Stimulated activated CD8-positive, alpha-beta memory T cell treated with anti-CD3 and anti-CD28 coated beads, Interleukin-15, amount 100 ng/mL, for 24 hours (primary cell): ENCODE data around the gene COPS9.

Experiments used
- DNase-seq: peaks from one replicate; pipeline ENCODE4 v3.0.0-alpha.2; 2020; ENCODE audit warnings: low read depth

The COPS9 gene

DNA sequence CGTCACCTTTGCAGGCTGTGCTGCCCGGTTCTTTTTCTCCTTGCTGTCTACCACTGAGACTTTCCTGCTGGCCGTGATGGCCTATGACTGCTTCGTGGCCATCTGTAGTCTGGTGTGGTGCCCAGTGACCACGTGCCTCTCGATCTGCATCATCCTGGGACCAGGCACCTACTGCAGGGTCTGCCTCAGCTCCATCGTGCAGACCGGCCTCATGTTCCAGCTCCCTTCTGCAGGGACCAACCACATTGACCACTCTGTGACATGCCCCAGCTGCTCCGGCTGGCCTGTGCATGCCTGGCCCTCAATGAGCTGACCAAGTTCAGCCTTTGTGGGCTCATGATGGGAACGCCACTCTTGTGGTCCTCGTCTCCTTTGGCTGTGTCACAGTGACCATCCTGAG lies 26.7 kb downstream of the COPS9 start:
- DNase-seq, result no peak

DNA sequence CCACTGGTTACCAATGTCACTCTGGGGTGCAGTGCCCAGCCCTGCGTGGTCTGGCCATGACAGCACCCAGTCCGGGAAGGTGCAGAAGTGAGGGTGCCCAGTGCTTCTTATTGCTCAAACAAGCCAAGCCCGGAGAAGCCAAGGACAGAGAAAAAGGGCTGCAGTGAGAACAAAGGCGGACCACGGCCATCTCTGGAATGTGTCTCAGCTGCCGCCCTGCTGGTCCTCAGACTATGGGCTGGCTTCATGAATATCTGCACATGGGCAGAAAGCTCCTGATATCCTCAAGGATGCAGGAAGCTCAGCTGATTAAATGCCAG lies 28.7 kb downstream of the COPS9 start:
- no peak for DNase-seq

DNA sequence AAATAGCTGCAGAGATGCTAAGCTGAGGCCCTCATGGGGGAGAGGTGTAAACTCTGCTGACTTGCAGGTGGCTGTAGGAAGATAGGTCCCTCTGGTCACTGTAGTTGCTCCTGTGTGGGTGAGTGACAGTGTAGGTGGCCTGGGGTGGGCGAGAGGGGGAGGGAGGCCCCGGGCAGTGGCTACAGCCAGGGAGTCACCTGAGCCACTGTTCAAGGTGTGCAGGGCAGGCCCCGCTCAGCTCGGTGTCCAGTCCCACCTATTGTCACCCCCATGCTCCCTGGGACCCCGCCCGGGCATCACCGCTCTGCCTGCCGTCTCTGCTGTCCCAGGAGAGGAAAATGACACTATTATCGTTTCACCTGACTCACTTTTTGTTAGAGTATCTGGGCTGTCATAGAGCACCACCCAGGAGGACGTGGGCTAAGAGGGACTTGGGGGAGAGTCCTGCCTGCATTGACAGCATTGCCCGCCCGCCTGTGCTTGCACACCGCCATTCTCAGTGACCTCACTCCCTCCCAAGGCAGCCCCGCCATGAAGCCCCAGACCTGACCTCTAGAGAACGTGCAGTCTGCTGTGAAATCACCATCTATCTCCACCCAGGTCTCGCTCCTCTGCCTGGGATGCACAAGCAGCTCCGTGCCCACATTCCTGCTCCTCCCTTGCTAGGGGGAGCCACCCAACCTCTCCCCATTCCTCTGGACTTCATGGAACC lies 29.2 kb downstream of the COPS9 start:
- DNase-seq, result no peak

DNA sequence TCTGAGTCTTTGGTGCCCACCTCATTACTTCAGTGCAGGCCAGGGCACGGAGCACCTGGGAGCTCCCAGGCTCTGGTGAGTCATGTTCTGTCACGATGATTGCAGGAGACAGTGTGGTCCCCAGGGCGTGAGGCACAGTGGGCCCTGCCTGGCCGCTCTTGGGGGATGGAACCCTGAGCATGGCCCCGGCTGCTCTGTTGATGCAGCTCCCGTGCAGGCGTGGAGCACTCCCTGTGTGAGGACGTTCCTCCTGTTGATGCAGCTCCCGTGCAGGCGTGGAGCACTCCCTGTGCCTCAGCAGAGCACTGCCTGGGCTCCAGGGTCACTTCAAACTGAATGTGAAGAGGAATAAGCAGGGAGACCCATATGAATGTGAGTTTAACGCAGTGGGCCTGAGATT lies 30.1 kb downstream of the COPS9 start:
- no peak for DNase-seq

DNA sequence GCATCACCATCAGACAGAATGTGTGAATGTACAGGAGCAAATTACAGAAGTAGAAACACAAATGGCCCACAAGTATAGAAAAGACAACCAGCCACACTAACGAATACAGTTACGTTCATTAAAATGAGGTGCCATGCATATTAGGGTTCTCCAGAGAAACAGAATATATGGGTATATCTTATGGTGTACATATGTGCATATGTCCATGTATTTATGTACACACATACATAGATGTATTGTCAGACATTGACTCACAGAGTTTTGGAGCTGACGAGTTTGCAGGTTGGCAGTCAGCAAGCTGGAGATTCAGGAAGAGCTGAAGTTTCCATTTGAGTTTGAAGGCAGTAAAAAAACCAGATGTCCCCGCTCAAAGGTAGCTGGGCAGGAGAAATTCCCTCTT lies 33.0 kb downstream of the COPS9 start:
- no peak for DNase-seq

DNA sequence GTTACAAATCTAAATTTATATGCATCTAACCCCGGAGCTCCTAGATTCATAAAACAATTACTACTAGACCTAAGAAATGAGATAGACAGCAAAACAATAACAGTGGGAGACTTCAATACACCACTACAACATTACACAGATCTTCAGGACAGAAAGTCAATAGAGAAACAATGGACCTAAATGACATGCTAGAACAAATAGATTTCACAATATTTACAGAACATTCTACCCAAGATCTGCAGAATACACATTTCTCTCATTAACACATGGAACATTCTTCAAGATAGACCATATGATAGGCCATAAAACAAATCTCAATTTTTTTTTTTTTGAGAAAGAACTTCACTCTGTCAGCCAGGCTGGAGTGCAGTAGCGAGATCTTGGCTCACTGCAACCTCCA lies 37.8 kb downstream of the COPS9 start:
- DNase-seq, result no peak

DNA sequence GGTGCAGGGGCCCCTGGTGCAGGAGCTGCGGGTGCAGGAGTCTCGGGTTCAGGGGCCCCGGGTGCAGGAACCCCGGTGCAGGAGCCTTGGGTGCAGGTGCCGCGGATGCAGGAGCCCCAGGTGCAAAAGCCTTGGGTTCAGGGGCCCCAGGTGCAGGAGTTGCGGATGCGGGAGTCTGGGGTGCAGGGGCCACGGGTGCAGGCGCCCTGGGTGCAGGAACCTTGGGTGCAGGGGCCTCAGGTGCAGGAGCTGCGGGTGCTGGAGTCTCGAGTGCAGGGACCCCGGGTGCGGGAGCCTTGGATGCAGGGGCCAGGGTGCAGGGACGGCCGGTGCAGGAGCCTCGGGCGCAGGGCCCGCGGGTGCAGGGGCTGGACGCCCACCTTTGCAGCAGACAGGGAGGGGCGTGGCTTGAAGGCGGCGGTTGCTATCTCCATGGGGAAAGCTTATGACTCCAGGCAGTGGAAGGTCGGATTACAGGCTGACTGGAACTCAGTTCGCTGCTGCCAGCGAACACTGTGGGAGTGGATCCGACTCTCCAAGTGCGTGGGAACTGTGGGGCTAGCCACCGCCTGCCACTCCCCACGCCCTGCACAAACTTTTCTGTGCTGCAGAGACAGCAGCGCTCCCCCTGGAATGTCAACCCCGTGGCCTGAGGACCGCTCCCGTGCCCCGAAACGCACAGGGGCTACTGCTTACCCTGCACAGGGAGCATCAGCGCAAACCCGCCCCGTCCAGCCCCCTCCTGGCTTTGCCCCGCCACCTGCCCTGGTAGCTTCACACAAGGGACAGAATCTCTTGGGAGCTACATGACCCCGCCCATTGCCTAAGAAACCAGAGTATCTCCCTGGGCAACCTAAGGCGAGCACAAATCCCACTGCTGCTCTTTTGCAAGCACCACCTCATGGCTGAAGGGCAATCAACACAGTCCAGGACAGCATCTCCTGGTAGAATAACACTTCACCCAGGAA lies 40.3 kb downstream of the COPS9 start:
- no peak for DNase-seq

DNA sequence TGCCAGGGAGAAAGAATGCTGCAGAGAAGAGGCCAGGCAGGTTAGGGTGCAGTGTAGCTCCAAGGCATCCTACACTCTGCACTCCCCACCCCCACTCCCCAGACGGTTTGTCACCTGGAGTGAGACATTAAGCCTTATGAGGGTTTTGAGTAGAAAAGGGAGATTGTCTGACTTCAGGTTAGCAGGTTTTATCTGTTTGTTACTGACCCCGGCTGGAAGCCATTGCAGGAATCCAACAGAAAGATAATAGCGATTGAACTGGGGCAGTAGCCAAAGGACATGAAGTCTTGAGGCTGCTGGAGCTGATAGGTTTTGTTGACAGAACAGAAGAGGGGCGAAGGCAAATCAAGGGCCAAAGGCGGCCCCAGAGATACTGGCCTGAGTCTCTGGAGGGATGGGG lies 46.8 kb downstream of the COPS9 start:
- no peak for DNase-seq

DNA sequence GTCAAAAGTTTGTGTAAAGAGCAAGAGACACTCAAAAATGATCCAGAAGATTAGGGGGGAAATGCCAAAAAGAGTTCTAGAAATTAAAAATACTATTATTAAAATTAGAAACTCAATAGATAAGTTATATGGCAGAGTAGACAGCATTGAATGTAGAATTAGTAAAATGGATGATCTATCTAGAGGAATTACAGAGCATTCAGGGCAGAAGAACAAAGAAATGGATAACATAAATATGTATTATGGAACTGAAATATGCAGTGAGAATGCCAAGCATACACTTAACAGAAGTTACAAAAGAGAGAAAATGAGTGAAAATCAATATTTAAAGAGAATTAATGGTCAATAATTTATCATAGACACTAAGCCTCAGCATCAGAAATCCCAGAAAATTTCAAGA lies 49.5 kb downstream of the COPS9 start:
- no peak for DNase-seq
